HG03354 (cell line): ENCODE measurements around the gene TREM2.
"Not testable (repeated sequence)": the region's sequence is repeated elsewhere in the genome, so short reads cannot be mapped to it uniquely, and the experiment has no call there.

Experiments used
- ATAC-seq: cut with Tn5 transposase; IDR thresholded peaks from one replicate; pipeline ENCODE4 v1.9.1; 2021; ENCODE audit warnings: mild to moderate bottlenecking; ENCODE audit not compliant: unreplicated experiment, poor library complexity, severe bottlenecking

The TREM2 gene

DNA sequence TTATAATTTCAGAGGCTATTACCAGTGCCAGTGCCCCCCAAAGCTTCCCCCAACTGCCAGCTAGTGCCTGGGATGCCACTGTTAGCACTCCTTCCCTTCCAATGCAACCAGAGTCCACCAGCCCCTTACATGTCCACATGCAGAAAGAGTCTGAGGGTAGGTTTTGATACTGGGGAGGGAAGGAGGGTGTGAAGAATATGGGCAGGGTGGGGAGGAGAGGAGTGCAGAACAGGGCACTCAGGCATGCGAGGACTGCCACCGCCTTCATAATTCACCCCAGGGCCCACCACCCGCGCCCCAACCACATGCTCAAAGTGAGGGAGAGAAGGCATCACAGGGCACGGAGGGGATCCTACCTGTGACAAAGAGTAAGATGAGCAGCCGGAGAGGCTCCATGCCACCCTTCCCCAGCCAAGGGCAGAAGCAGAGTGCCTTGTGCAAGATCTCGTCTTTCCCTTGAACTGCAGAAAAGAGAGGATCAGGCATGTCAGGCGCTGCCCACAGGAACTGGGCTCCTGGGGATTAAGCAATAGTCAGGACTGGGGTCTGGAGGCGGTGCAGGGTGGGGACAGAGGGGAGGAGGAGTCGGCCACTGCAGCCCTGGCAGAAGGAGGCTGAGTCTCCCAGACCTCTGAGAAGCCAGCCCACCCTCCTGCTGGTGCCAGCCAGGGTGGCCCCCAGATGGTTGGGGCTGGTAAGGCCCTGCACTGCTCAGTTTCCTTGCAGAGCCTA lies at the start of gene TREM2:
Gene TREM2 (minus strand): TSS at position 430 of the 732 bp plus-strand sequence. CDS start 34 bp downstream, at position 396.
- no peak for ATAC-seq

DNA sequence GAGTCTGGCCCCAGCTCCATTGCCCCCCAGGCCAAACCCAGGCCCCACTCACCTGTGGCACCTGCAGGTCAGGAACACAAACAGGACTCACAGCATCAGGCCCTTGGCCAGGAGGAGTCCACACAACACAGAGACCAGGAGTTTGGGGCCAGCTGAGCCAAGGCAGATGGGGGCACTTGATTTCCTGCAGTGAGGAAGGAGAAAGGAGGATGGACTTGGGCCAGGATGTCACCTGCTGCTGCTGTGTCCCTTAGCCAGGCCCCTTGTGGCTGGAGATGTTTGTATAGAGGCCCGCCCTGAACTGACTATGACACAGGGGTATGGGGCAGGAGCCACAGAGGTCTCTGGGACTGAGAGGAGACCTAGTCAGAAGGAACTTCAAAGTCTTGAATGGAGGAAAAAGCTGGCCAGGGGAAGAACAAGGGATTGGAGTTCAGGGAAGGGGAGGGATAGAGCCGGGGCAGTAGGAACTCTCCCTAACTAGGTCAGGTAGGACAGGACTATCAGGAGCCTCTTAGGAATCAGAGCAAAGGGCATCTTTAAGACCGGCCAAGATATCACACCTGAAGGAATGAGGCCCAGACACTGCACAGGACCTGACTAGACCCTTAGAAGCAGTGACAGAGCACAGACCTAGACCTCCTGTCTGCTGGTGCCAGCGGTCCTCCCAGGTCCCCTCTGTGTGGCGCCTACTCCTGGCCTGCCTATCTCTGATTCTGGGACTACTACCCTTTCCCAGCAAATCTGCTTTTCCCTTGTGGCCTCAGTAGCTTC lies 46.8 kb upstream of the TREM2 start:
- ATAC-seq, result no peak

- no peak for ATAC-seq
These were observed 45.7 kb upstream of the TREM2 start for GRCh38 chr6:41208439-41209106.

GRCh38 chr6:41204156-41204555 lies 41.2 kb upstream of the TREM2 start:
- ATAC-seq, result no peak

- ATAC-seq, result no peak
These were observed 38.9 kb upstream of the TREM2 start for GRCh38 chr6:41201764-41202173.

DNA sequence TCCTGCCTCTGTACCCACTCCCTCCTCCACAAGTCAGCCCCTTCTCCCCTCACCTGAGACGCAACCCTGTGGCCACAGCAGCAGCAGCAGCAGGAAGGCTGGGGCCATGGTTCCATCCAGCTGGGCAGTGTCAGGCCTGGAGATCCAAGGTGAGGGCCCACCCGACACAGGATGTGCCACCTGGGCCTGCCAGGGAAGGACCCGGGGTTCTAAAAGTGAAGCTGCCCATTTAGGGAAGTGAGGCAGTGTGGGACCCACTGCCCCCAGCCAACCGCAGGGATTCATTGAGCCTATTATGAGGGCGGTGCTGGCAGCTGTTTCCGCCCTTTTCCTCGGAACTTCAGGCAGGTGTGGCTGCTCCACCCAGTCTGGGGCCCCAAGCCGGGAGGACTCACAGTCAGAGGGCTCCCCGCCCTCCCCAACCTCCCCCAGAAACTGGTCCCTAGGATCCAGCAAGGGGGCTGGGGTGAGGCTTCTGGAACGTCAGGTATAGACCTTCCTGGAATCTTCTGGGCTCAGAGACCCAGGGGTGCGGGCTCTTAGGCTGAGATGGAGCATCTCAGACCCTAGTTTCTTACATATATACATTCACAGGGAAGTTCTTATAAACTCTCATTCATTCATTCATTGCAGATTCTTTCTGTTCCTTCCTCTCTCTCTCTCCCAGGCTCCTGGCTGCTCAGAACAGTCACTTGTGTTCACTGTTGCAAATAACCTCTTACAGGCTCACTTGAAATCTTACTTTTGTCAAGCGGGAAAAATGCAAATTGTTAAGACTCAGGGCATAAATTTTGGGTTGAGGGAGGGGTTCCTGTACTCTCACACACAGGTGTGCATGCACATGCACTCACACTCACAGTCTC lies 38.2 kb upstream of the TREM2 start, which contains the start of gene TREML2:
Gene TREML2 (minus strand): TSS at position 249 of the 863 bp plus-strand sequence. CDS start 141 bp downstream, at position 108.
- peak; percentile 50 for ATAC-seq

- peak; percentile 43 for ATAC-seq
These were observed 37.5 kb upstream of the TREM2 start for GRCh38 chr6:41200296-41200900.

DNA sequence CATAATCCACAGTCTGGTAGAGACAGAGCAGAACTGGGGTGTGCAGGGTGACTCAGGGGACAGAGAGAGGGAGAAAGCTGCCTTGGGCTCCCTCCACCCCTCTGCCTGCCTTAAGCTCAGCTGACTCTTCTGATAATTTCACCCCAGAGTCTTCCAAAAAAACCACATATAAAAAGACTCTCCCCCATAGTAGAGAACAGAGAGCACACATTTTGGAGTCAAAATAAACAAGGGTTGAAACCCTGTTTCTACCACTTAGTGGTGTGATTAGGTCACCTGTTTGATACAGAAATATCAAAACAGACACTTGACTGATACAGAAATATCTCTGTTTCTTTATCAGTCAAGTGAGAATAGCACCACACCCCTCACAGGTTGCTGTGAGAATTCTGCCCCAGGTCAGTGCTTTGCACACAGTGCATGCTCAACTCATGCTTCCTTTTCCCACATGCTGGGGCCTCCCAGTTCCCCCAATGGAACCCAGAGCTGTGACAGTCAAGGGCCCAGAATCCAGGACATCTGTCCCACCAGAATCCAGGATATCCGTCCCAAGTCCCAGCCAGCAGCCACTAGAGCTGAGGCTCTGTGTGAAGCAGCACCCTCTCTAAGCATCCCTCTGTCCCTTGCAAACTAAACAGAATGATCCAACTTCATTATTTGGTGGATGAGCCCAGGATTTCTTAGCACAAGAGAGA lies 36.8 kb upstream of the TREM2 start:
- ATAC-seq, result peak; percentile 45

GRCh38 chr6:41197234-41197633 lies 34.3 kb upstream of the TREM2 start:
- no peak for ATAC-seq

GRCh38 chr6:41194386-41194785 lies 31.5 kb upstream of the TREM2 start:
- ATAC-seq, result no peak

- ATAC-seq, result no peak
These were observed 31.0 kb upstream of the TREM2 start for GRCh38 chr6:41193884-41194283.

DNA sequence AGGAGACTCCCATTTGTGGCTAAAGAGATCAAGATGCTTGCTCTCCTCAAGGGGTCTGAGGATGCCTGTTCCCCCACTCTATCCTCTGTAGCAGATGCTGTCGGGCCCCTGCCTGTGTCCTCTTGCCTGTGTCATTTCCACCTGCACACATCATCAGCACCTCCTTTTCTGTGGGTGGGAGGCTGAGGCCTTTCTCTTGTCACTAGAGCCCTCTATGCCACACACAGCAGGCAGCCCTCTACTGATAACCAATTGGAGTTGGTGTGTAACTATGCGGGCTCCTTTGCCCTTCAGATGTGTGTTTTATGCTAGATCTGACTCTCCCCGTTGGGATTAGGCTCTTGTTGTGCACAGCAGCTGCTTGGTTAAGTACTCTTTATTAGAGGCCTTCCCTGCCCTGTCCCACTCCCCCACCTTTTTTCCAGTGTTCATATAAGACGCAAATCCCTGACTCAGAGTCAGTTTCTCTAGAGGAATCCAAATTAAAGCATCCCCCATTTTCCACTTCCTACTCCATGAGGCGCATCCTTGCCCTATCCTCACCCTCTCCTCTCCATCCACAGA lies 30.3 kb upstream of the TREM2 start:
- ATAC-seq, result no peak

GRCh38 chr6:41191569-41191968 lies 28.7 kb upstream of the TREM2 start:
- ATAC-seq, result no peak

GRCh38 chr6:41190791-41191190 lies 27.9 kb upstream of the TREM2 start:
- ATAC-seq, result no peak

- no peak for ATAC-seq
These were observed 27.1 kb upstream of the TREM2 start for GRCh38 chr6:41189967-41190366.

GRCh38 chr6:41189046-41189445 lies 26.1 kb upstream of the TREM2 start:
- not testable (repeated sequence) for ATAC-seq

GRCh38 chr6:41187924-41188886 lies 25.3 kb upstream of the TREM2 start:
- no peak for ATAC-seq
